GM10266 (cell line): ENCODE results near the gene NAP1L4.
A peak's percentile ranks its signal among the peaks of the same experiment; 100 is the strongest.

Source experiments
- DNase-seq: peaks from one replicate; pipeline ENCODE4 v3.0.0; 2012; ENCODE audit errors: extremely low spot score
- TF ChIP-seq, protein P1 (sequence below): IDR thresholded peaks from 2 replicates; pipeline ENCODE4 v1.5.1; 2012; ENCODE audit warnings: mild to moderate bottlenecking, low read depth; ENCODE audit not compliant: control insufficient read depth, insufficient read depth; ENCODE audit errors: missing control alignments

NAP1L4 gene

GRCh38 chr11:2998073-2998850, 6.1 kb upstream of the NAP1L4 start:
- TF ChIP-seq, protein P1, sequence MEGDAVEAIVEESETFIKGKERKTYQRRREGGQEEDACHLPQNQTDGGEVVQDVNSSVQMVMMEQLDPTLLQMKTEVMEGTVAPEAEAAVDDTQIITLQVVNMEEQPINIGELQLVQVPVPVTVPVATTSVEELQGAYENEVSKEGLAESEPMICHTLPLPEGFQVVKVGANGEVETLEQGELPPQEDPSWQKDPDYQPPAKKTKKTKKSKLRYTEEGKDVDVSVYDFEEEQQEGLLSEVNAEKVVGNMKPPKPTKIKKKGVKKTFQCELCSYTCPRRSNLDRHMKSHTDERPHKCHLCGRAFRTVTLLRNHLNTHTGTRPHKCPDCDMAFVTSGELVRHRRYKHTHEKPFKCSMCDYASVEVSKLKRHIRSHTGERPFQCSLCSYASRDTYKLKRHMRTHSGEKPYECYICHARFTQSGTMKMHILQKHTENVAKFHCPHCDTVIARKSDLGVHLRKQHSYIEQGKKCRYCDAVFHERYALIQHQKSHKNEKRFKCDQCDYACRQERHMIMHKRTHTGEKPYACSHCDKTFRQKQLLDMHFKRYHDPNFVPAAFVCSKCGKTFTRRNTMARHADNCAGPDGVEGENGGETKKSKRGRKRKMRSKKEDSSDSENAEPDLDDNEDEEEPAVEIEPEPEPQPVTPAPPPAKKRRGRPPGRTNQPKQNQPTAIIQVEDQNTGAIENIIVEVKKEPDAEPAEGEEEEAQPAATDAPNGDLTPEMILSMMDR = no peak
- DNase-seq = no peak

- no peak for DNase-seq
- TF ChIP-seq, protein P1 = no peak
These were observed 5.3 kb upstream of the NAP1L4 start for GRCh38 chr11:2997406-2997805.

DNA sequence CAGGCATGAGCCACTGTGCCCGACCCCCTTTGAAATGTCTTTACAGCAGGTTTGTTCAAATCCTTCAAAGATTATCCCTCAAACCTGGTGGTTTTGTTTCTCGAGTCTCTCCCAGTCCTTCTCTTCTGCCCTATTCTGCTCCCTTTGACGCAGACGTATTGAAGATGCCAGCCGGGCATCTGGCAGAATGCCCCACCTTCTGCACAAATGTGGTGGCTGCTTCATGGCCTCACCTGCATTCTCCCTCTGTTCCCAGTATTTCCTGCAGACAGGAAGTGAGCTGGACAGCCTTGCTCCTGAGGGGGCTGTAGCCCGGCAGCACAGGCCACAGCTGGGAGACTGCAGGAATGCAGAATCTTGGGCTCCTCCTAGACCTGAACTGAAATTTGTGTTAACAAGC, 4.8 kb upstream of the NAP1L4 start:
- DNase-seq = no peak
- TF ChIP-seq, protein P1 = no peak

DNA sequence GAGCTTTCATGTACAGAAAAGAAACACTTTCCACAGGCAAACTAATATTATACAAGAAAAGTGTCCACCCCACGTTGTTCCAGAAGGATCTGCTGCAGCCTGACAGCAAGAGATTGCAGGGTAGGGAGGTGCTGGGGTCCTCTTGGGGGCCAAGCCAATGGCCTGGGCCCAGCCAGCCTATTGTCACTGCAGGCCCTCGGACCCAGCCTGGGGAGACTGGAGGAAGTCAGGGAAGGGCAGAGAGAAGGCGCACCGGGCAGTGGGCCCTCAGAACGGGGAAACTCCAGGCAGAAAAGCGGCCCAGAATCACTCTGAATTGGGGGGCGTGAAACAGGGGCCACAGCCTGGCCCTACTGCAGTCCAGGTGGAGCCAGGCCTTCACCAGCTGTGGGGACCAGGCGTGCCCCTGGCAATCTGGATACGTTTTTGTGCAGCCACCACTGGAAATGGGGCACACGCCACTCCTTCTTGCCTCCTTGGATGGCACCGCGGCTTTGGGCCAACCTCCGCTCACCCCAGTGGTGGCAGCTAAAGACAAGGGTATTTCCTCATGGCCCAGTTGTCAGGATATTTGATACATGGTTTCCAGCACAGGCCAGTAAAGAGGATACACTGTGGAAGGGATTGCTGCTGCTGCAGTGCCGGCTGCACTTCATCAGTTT, 3.9 kb upstream of the NAP1L4 start:
- no peak for DNase-seq
- TF ChIP-seq, protein P1 = no peak

- TF ChIP-seq, protein P1 = no peak
- DNase-seq = no peak
These were observed 3.0 kb upstream of the NAP1L4 start for GRCh38 chr11:2995031-2995561.

GRCh38 chr11:2994336-2994730, 2.2 kb upstream of the NAP1L4 start:
- TF ChIP-seq, protein P1 = no peak
- no peak for DNase-seq

- TF ChIP-seq, protein P1 = no peak
- DNase-seq = peak; percentile 39
These were observed 832 bp upstream of the NAP1L4 start for GRCh38 chr11:2992997-2993325.
